ENCODE measurements around the gene GNB1L. TPM values are rescaled to one million over a fixed set of nuclear protein-coding genes. Genes with fewer than 3 reads are reported as not detected.

GNB1L gene
- polyA plus RNA-seq, 3 donors = 3.4 to 6.0 (median 4.8) TPM

- Mint-ChIP-seq H3K36me3 (peaks cover 0 to 2% of the 10 kb centered on the region in 2 donors), H3K27me3 (ENCODE audit: low read depth in 3 of 3) (peaks cover 0 to 2% (median 0%) of the 10 kb centered on the region in 3 donors), H3K4me3 (no peak overlapping the region), H3K4me1 (peaks cover 7% of the 10 kb centered on the region), H3K27ac (no peak overlapping the region), H3K9me3 (no peaks in the 10 kb centered on the region)
- intact Hi-C loops (cut with micrococcal nuclease) = no loop called here
- Histone ChIP-seq H3K36me3 (replicated peaks in 1 of 2; ENCODE audit: control insufficient read depth in 1 of 2, insufficient read depth in 2 of 2, low read length in 2 of 2) (no peaks in the 10 kb centered on the region), H3K4me1 (ENCODE audit: control insufficient read depth in 1 of 2, insufficient read depth in 2 of 2, low read length in 2 of 2) (peaks cover 5 to 7% of the 10 kb centered on the region in 2 donors), H3K27me3 (ENCODE audit: control insufficient read depth in 2 of 2, insufficient read depth in 2 of 2, low read length in 2 of 2) (no peaks in the 10 kb centered on the region), H3K9ac (ENCODE audit: insufficient read depth, low read length, poor library complexity, severe bottlenecking) (no peak overlapping the region), H3K79me2 (ENCODE audit: insufficient read depth, low read length) (no peaks in the 10 kb centered on the region), H3K9me3 (replicated peaks in 1 of 2; ENCODE audit: control insufficient read depth in 1 of 2, insufficient read depth in 1 of 2, low read length in 2 of 2) (no peaks in the 10 kb centered on the region), H3K27ac (ENCODE audit: low read depth in 1 of 2, low read length in 2 of 2) (no peak overlapping the region), H3K4me2 (replicated peaks; ENCODE audit: extremely low read depth, low read length, poor library complexity, severe bottlenecking) (no peak overlapping the region), H2AFZ (ENCODE audit: insufficient read depth, low read depth, low read length, poor library complexity, severe bottlenecking) (no peak overlapping the region), H3K4me3 (replicated peaks in 1 of 3; ENCODE audit: low read depth in 2 of 3, low read length in 3 of 3) (no peak overlapping the region), H4K20me1 (ENCODE audit: insufficient read depth, low read length) (no peaks in the 10 kb centered on the region)
- no peak for TF ChIP-seq CTCF (IDR thresholded peaks at IDR 0.05)
- DNase-seq = no peak
- 98% methylated on average over 18 of the region's 21 CpGs for WGBS (ENCODE audit: insufficient coverage)
Observed at GRCh38 chr22:19819911-19820879, 34.5 kb downstream of the GNB1L start.

GRCh38 chr22:19819208-19819910 lies 35.3 kb downstream of the GNB1L start:
- Histone ChIP-seq H3K27me3 (ENCODE audit: control insufficient read depth in 2 of 2, insufficient read depth in 2 of 2, low read length in 2 of 2) (no peaks in the 10 kb centered on the region), H3K4me3 (replicated peaks in 1 of 3; ENCODE audit: low read depth in 2 of 3, low read length in 3 of 3) (no peak overlapping the region), H3K9me3 (replicated peaks in 1 of 2; ENCODE audit: control insufficient read depth in 1 of 2, insufficient read depth in 1 of 2, low read length in 2 of 2) (no peaks in the 10 kb centered on the region), H2AFZ (ENCODE audit: insufficient read depth, low read depth, low read length, poor library complexity, severe bottlenecking) (no peak overlapping the region), H3K4me2 (replicated peaks; ENCODE audit: extremely low read depth, low read length, poor library complexity, severe bottlenecking) (no peak overlapping the region), H3K36me3 (replicated peaks in 1 of 2; ENCODE audit: control insufficient read depth in 1 of 2, insufficient read depth in 2 of 2, low read length in 2 of 2) (no peaks in the 10 kb centered on the region), H3K79me2 (ENCODE audit: insufficient read depth, low read length) (no peaks in the 10 kb centered on the region), H3K27ac (ENCODE audit: low read depth in 1 of 2, low read length in 2 of 2) (no peak overlapping the region), H3K4me1 (ENCODE audit: control insufficient read depth in 1 of 2, insufficient read depth in 2 of 2, low read length in 2 of 2) (peaks cover 3 to 7% of the 10 kb centered on the region in 2 donors), H4K20me1 (ENCODE audit: insufficient read depth, low read length) (no peaks in the 10 kb centered on the region), H3K9ac (ENCODE audit: insufficient read depth, low read length, poor library complexity, severe bottlenecking) (no peak overlapping the region)
- TF ChIP-seq CTCF (IDR thresholded peaks at IDR 0.05) = no peak
- H3K27ac Mint-ChIP-seq = no peak overlapping the region
- no peaks in the 10 kb centered on the region for H3K9me3 Mint-ChIP-seq
- H3K27me3 Mint-ChIP-seq (ENCODE audit: low read depth in 3 of 3) = peaks cover 0 to 2% (median 0%) of the 10 kb centered on the region in 3 donors
- H3K4me1 Mint-ChIP-seq = peaks cover 6% of the 10 kb centered on the region
- no peak for DNase-seq
- intact Hi-C loops (cut with micrococcal nuclease) = no loop called here
- no peak overlapping the region for H3K4me3 Mint-ChIP-seq
- WGBS (ENCODE audit: insufficient coverage) = 96% methylated on average over 13 of the region's 14 CpGs
- peaks cover 0 to 2% of the 10 kb centered on the region in 2 donors for H3K36me3 Mint-ChIP-seq
